Endodermal cell (in vitro differentiated cells): ENCODE measurements around the gene EYA3. TPM values are rescaled to one million over a fixed set of nuclear protein-coding genes. Genes with fewer than 3 reads are reported as not detected.

ENCODE experiments used
- DNase-seq: peaks from one replicate; pipeline ENCODE4 v3.0.0-alpha.2; 2017
- H3K27ac ChIP-seq: 2 replicates; pipeline ENCODE4 v1.5.1; 2013; ENCODE audit warnings: mild to moderate bottlenecking, low read depth, low read length, moderate library complexity
- H3K27me3 ChIP-seq: 2 replicates; pipeline ENCODE4 v1.6.1; 2013; ENCODE audit warnings: mild to moderate bottlenecking, low read length, moderate library complexity; ENCODE audit not compliant: insufficient read depth, control insufficient read depth, poor library complexity, severe bottlenecking
- H3K36me3 ChIP-seq: 2 replicates; pipeline ENCODE4 v1.7.0; 2013; ENCODE audit warnings: mild to moderate bottlenecking, low read length, moderate library complexity; ENCODE audit not compliant: control insufficient read depth, insufficient read depth
- H3K4me1 ChIP-seq: one replicate; pipeline ENCODE4 v1.7.0; 2013; ENCODE audit warnings: low read length; ENCODE audit not compliant: control insufficient read depth, insufficient read depth
- H3K4me3 ChIP-seq: 2 replicates; pipeline ENCODE4 v1.5.1; 2013; ENCODE audit warnings: mild to moderate bottlenecking, low read length, moderate library complexity
- H3K9ac ChIP-seq: 2 replicates; pipeline ENCODE4 v1.6.1; 2013; ENCODE audit warnings: mild to moderate bottlenecking, low read length, moderate library complexity; ENCODE audit not compliant: poor library complexity, severe bottlenecking; ENCODE audit errors: extremely low read depth
- H3K9me3 ChIP-seq: 2 replicates; pipeline ENCODE4 v1.6.1; 2013; ENCODE audit warnings: mild to moderate bottlenecking, low read length, moderate library complexity; ENCODE audit not compliant: control insufficient read depth
- H3K27ac Mint-ChIP-seq: 2 replicates; pipeline ENCODE4 v1.8.0; 2020; ENCODE audit warnings: mixed read lengths
- H3K27me3 Mint-ChIP-seq: 2 replicates; pipeline ENCODE4 v1.8.0; 2021; ENCODE audit warnings: mild to moderate bottlenecking, mixed read lengths; ENCODE audit not compliant: insufficient read depth
- H3K36me3 Mint-ChIP-seq: 2 replicates; pipeline ENCODE4 v1.8.0; 2020; ENCODE audit warnings: low read depth, mixed read lengths
- H3K4me1 Mint-ChIP-seq: 2 replicates; pipeline ENCODE4 v1.8.0; 2020; ENCODE audit warnings: mixed read lengths
- H3K4me3 Mint-ChIP-seq: 2 replicates; pipeline ENCODE4 v1.8.0; 2020; ENCODE audit warnings: mild to moderate bottlenecking, moderate library complexity, mixed read lengths
- H3K9me3 Mint-ChIP-seq: 2 replicates; pipeline ENCODE4 v1.8.0; 2020; ENCODE audit warnings: mild to moderate bottlenecking, mixed read lengths
- WGBS, 2 experiments: methylation state at CpG; one replicate each; pipeline versions ENCODE4 v1.1.5 to v1.1.7; 2013; ENCODE audit warnings: missing lambda C conversion rate in 2 of 2, mixed read lengths in 1 of 2; ENCODE audit not compliant: insufficient coverage in 1 of 2, insufficient read length in 1 of 2; 5-methylcytosine and 5-hydroxymethylcytosine counted together
- total RNA-seq, 2 donors: library from RNA; stranded (reverse); fragmentation: NEBNext Ultra II Directional in 1 of 2; extraction: Animal tissue kit (Norgen Biotek cat#: 25700) in 1 of 2; gene quantifications; 2 replicates in 1 of 2; 3 replicates in 1 of 2; pipeline ENCODE4 v1.2.1, GENCODE V29; 2021
- TF ChIP-seq, protein P1 (sequence below): fragments of 200-600 bp; sonication (generic); conservative IDR thresholded peaks from 2 replicates; pipeline ENCODE4 v1.5.0; 2021; ENCODE audit warnings: antibody characterized with exemption, mild to moderate bottlenecking

EYA3 gene
- total RNA-seq, 2 donors from 2014 or later, result 29.3 to 32.8 TPM

DNA sequence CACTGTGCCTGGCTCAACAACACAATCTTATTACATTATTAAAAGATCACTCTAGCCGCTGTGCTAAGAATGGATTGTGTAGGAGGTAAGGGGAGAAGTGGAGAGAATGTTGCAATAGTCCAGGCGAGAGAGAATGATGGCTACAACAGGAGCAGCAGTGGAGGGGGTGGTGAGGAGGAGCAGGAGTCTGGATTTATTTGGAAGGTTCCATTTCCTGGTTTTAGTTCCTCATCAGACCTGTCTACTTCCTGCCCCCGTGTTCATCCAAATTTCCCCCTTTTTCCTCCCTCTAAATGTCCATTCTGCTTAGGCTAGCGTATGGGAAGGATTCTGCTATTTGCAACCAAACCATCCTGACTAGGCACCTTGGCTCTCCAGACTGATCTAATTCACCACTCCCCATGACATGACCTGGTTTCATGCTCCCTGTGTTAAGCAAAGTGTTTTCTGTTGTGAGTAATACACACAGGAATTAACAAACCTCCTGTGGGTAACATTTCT, 35.1 kb upstream of the EYA3 start:
- no peak overlapping the region for H3K4me3 Mint-ChIP-seq
- no peak overlapping the region for H3K27ac Mint-ChIP-seq
- DNase-seq, result no peak
- H3K9me3 Mint-ChIP-seq, result no peaks in the 10 kb centered on the region
- Histone ChIP-seq H3K9me3 (no peaks in the 10 kb centered on the region), H3K4me1 (no peaks in the 10 kb centered on the region), H3K36me3 (no peaks in the 10 kb centered on the region), H3K4me3 (no peak overlapping the region), H3K27ac (no peak overlapping the region), H3K27me3 (no peaks in the 10 kb centered on the region), H3K9ac (no peak overlapping the region)
- H3K27me3 Mint-ChIP-seq, result peaks cover 8% of the 10 kb centered on the region
- WGBS, 2 experiments, result 88 to 91% methylated on average over 4 of the region's 4 CpGs
- H3K36me3 Mint-ChIP-seq, result no peaks in the 10 kb centered on the region
- no peaks in the 10 kb centered on the region for H3K4me1 Mint-ChIP-seq
- TF ChIP-seq, protein P1, sequence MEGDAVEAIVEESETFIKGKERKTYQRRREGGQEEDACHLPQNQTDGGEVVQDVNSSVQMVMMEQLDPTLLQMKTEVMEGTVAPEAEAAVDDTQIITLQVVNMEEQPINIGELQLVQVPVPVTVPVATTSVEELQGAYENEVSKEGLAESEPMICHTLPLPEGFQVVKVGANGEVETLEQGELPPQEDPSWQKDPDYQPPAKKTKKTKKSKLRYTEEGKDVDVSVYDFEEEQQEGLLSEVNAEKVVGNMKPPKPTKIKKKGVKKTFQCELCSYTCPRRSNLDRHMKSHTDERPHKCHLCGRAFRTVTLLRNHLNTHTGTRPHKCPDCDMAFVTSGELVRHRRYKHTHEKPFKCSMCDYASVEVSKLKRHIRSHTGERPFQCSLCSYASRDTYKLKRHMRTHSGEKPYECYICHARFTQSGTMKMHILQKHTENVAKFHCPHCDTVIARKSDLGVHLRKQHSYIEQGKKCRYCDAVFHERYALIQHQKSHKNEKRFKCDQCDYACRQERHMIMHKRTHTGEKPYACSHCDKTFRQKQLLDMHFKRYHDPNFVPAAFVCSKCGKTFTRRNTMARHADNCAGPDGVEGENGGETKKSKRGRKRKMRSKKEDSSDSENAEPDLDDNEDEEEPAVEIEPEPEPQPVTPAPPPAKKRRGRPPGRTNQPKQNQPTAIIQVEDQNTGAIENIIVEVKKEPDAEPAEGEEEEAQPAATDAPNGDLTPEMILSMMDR, result no peak

- Histone ChIP-seq H3K36me3 (no peaks in the 10 kb centered on the region), H3K27me3 (no peaks in the 10 kb centered on the region), H3K4me3 (no peak overlapping the region), H3K9ac (no peak overlapping the region), H3K27ac (no peak overlapping the region), H3K9me3 (no peaks in the 10 kb centered on the region), H3K4me1 (no peaks in the 10 kb centered on the region)
- Mint-ChIP-seq H3K27me3 (peaks cover 4% of the 10 kb centered on the region), H3K4me3 (no peak overlapping the region), H3K27ac (no peak overlapping the region), H3K36me3 (no peaks in the 10 kb centered on the region), H3K4me1 (no peaks in the 10 kb centered on the region), H3K9me3 (no peaks in the 10 kb centered on the region)
- DNase-seq, result no peak
- TF ChIP-seq, protein P1, result no peak
- WGBS, 2 experiments, result 90% methylated on average over 2 to 3 of the region's 3 CpGs
These were observed 33.8 kb upstream of the EYA3 start for GRCh38 chr1:28122183-28122582.

- Mint-ChIP-seq H3K27ac (no peak overlapping the region), H3K36me3 (no peaks in the 10 kb centered on the region), H3K9me3 (no peaks in the 10 kb centered on the region), H3K4me3 (no peak overlapping the region), H3K27me3 (peaks cover 4% of the 10 kb centered on the region), H3K4me1 (no peaks in the 10 kb centered on the region)
- Histone ChIP-seq H3K9me3 (no peaks in the 10 kb centered on the region), H3K36me3 (no peaks in the 10 kb centered on the region), H3K4me1 (no peaks in the 10 kb centered on the region), H3K9ac (no peak overlapping the region), H3K4me3 (no peak overlapping the region), H3K27ac (no peak overlapping the region), H3K27me3 (no peaks in the 10 kb centered on the region)
- TF ChIP-seq, protein P1, result no peak
- DNase-seq, result no peak
- 96 to 100% methylated on average over 6 to 8 of the region's 8 CpGs for WGBS, 2 experiments
These were observed 31.1 kb upstream of the EYA3 start for GRCh38 chr1:28119556-28119955.
